Trophoblast cell (in vitro differentiated cells and primary cell): Measurements from ENCODE around the gene COL4A2.

Experiments used
- DNase-seq, 2 donors: peaks; one replicate each; pipeline ENCODE4 v3.0.0-alpha.2; 2016
- H2AFZ ChIP-seq: 2 replicates; pipeline ENCODE4 v1.6.1; 2013; ENCODE audit warnings: low read length, moderate library complexity, mild to moderate bottlenecking; ENCODE audit not compliant: insufficient read depth, poor library complexity
- H2AK5ac ChIP-seq: 2 replicates; pipeline ENCODE4 v1.6.1; 2013; ENCODE audit warnings: mild to moderate bottlenecking, low read length
- H2BK120ac ChIP-seq: 2 replicates; pipeline ENCODE4 v1.6.1; 2013; ENCODE audit warnings: low read length, mild to moderate bottlenecking, moderate library complexity; ENCODE audit not compliant: insufficient read depth, poor library complexity
- H2BK12ac ChIP-seq: 2 replicates; pipeline ENCODE4 v1.6.1; 2013; ENCODE audit warnings: mild to moderate bottlenecking, low read length, moderate library complexity
- H2BK5ac ChIP-seq: 2 replicates; pipeline ENCODE4 v1.6.1; 2013; ENCODE audit warnings: low read length, low read depth, moderate library complexity, mild to moderate bottlenecking; ENCODE audit not compliant: poor library complexity
- H3K14ac ChIP-seq: 2 replicates; pipeline ENCODE4 v1.6.1; 2013; ENCODE audit warnings: mild to moderate bottlenecking, low read length
- H3K18ac ChIP-seq: 2 replicates; pipeline ENCODE4 v1.6.1; 2013; ENCODE audit warnings: mild to moderate bottlenecking, low read length
- H3K23ac ChIP-seq: 2 replicates; pipeline ENCODE4 v1.6.1; 2013; ENCODE audit warnings: low read length
- H3K27ac ChIP-seq: 2 replicates; pipeline ENCODE4 v1.5.1; 2013; ENCODE audit warnings: low read depth, mild to moderate bottlenecking, inconsistent platforms, low read length, moderate library complexity
- H3K27me3 ChIP-seq: 2 replicates; pipeline ENCODE4 v1.6.1; 2013; ENCODE audit warnings: inconsistent platforms, mild to moderate bottlenecking, low read length, moderate library complexity; ENCODE audit not compliant: insufficient read depth
- H3K36me3 ChIP-seq, 2 experiments: 1 replicate in 1 of 2; 2 replicates in 1 of 2; pipeline ENCODE4 v1.6.1; 2013; ENCODE audit warnings: low read length in 2 of 2, mild to moderate bottlenecking in 2 of 2, moderate library complexity in 1 of 2; ENCODE audit not compliant: insufficient read depth in 2 of 2, control insufficient read depth in 1 of 2
- H3K4ac ChIP-seq: 2 replicates; pipeline ENCODE4 v1.6.1; 2013; ENCODE audit warnings: low read depth, mild to moderate bottlenecking, low read length, moderate library complexity
- H3K4me1 ChIP-seq, 2 experiments: 1 replicate in 1 of 2; 2 replicates in 1 of 2; pipeline ENCODE4 v1.6.1; 2013; ENCODE audit warnings: low read length in 2 of 2, mild to moderate bottlenecking in 2 of 2, moderate library complexity in 1 of 2; ENCODE audit not compliant: insufficient read depth in 2 of 2, control insufficient read depth in 1 of 2
- H3K4me2 ChIP-seq: 2 replicates; pipeline ENCODE4 v1.6.1; 2013; ENCODE audit warnings: inconsistent platforms, mild to moderate bottlenecking, low read length, moderate library complexity
- H3K4me3 ChIP-seq: 2 replicates; pipeline ENCODE4 v1.5.1; 2013; ENCODE audit warnings: mild to moderate bottlenecking, low read depth, low read length, inconsistent platforms
- H3K79me1 ChIP-seq: one replicate; pipeline ENCODE4 v1.6.1; 2013; ENCODE audit warnings: low read length
- H3K79me2 ChIP-seq: 2 replicates; pipeline ENCODE4 v1.6.1; 2013; ENCODE audit warnings: low read length, mild to moderate bottlenecking; ENCODE audit not compliant: control insufficient read depth, insufficient read depth, poor library complexity
- H3K9ac ChIP-seq: 2 replicates; pipeline ENCODE4 v1.6.1; 2013; ENCODE audit warnings: mild to moderate bottlenecking, low read length
- H3K9me3 ChIP-seq: 2 replicates; pipeline ENCODE4 v1.6.1; 2013; ENCODE audit warnings: low read depth, mild to moderate bottlenecking, control low read depth, inconsistent platforms, low read length; ENCODE audit not compliant: insufficient read depth
- H4K12ac ChIP-seq: 2 replicates; pipeline ENCODE4 v1.6.1; 2013; ENCODE audit warnings: low read depth, mild to moderate bottlenecking, low read length, moderate library complexity
- H4K8ac ChIP-seq: 2 replicates; pipeline ENCODE4 v1.6.1; 2013; ENCODE audit warnings: low read depth, mild to moderate bottlenecking, low read length, moderate library complexity
- H4K91ac ChIP-seq: one replicate; pipeline ENCODE4 v1.6.1; 2013; ENCODE audit warnings: low read depth, mild to moderate bottlenecking, low read length, moderate library complexity
- WGBS: extraction: QIAGEN DNeasy Blood & Tissue Kit; methylation state at CpG from one replicate; pipeline ENCODE4 v1.1.7; 2013; ENCODE audit warnings: missing lambda C conversion rate; ENCODE audit not compliant: insufficient read length, insufficient coverage; ENCODE audit errors: extremely low coverage; 5-methylcytosine and 5-hydroxymethylcytosine counted together

The COL4A2 gene

DNA sequence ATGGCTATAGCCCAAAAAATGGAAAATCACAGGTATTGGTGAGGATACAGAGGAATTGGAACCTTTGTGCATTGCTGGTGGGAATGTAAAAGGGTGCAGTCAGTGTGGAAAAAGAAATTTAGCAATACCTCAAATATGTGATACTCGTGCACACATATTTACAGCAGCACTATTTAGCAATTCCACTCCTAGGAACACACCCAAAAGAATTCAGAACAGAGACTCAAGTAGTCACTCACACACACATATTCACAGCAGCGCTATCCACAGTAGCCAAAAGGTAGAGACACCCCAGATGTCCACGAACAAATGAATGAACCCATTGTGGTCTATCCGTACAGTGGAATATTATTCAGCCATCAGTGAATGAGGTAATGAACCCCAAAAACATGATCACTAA is 114.0 kb downstream of the COL4A2 start:
- no peak overlapping the region for H3K4me2 ChIP-seq
- no peak overlapping the region for H2BK5ac ChIP-seq
- no peaks in the 10 kb centered on the region for H3K9me3 ChIP-seq
- H2BK120ac ChIP-seq: no peak overlapping the region
- no peak overlapping the region for H4K91ac ChIP-seq
- no peak overlapping the region for H3K23ac ChIP-seq
- H2BK12ac ChIP-seq: no peak overlapping the region
- H3K9ac ChIP-seq: no peak overlapping the region
- no peak overlapping the region for H3K27ac ChIP-seq
- no peak overlapping the region for H2AFZ ChIP-seq
- H3K4me3 ChIP-seq: no peak overlapping the region
- no peak overlapping the region for H3K4ac ChIP-seq
- H4K8ac ChIP-seq: no peak overlapping the region
- H3K79me2 ChIP-seq: peaks cover 3% of the 10 kb centered on the region
- no peak overlapping the region for H3K14ac ChIP-seq
- H3K18ac ChIP-seq: no peak overlapping the region
- peaks cover 20 to 35% of the 10 kb centered on the region in 2 experiments for H3K4me1 ChIP-seq
- peaks cover 24% of the 10 kb centered on the region for H3K79me1 ChIP-seq
- no CpG with 5 or more reads among the region's 4 CpGs for WGBS
- H3K36me3 ChIP-seq: peaks cover 15 to 28% of the 10 kb centered on the region in 2 experiments
- no peak overlapping the region for H4K12ac ChIP-seq
- no peaks in the 10 kb centered on the region for H3K27me3 ChIP-seq
- H2AK5ac ChIP-seq: no peak overlapping the region
- peak in 1 of 2 donors; percentile 63 for DNase-seq

DNA sequence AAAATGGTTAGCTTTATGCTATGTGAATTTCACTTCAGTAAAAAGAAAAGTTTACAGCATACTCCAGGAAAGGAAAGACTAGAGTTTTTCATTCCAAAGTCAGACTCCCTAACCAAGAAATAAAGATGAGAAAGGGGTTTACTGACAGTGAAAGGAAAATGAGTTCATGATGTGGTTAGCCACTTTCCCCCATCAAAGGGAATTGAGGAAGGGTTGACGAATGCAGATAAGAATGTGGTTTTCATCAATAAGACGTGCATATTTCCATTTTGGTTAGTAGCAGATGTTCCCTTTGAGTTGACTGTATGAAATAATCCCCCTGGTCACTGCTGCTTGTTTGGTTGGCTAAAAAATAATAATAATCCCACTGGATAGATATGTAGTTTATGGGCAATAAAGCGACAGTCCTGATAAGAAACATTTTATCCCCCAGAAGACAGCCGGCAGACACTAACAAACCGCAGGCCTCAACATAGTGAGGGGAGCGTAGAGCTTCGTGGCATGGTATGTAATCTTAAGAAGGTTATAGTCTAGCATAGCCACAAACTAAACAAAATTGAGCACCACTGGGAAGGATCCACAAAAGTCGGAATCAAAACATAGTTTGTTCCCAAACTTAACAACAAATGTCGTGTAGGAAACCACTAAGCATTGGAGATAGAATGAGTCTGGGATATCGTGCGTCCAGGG is 114.8 kb downstream of the COL4A2 start:
- no peak overlapping the region for H3K4me3 ChIP-seq
- peaks cover 3% of the 10 kb centered on the region for H3K79me2 ChIP-seq
- no peak overlapping the region for H4K8ac ChIP-seq
- H4K12ac ChIP-seq: no peak overlapping the region
- no peak for DNase-seq
- H2BK120ac ChIP-seq: no peak overlapping the region
- H3K79me1 ChIP-seq: peaks cover 22% of the 10 kb centered on the region
- no peak overlapping the region for H2AK5ac ChIP-seq
- no peak overlapping the region for H3K27ac ChIP-seq
- H2AFZ ChIP-seq: no peak overlapping the region
- no peak overlapping the region for H3K18ac ChIP-seq
- H3K23ac ChIP-seq: no peak overlapping the region
- H3K4me1 ChIP-seq: peaks cover 16 to 34% of the 10 kb centered on the region in 2 experiments
- no peak overlapping the region for H2BK12ac ChIP-seq
- H3K14ac ChIP-seq: no peak overlapping the region
- no peak overlapping the region for H3K4ac ChIP-seq
- WGBS: no CpG with 5 or more reads among the region's 11 CpGs
- H3K9ac ChIP-seq: no peak overlapping the region
- no peak overlapping the region for H2BK5ac ChIP-seq
- peak overlapping the region; percentile 45 for H4K91ac ChIP-seq
- H3K9me3 ChIP-seq: no peaks in the 10 kb centered on the region
- H3K4me2 ChIP-seq: no peak overlapping the region
- no peaks in the 10 kb centered on the region for H3K27me3 ChIP-seq
- H3K36me3 ChIP-seq: peaks cover 15 to 28% of the 10 kb centered on the region in 2 experiments

DNA sequence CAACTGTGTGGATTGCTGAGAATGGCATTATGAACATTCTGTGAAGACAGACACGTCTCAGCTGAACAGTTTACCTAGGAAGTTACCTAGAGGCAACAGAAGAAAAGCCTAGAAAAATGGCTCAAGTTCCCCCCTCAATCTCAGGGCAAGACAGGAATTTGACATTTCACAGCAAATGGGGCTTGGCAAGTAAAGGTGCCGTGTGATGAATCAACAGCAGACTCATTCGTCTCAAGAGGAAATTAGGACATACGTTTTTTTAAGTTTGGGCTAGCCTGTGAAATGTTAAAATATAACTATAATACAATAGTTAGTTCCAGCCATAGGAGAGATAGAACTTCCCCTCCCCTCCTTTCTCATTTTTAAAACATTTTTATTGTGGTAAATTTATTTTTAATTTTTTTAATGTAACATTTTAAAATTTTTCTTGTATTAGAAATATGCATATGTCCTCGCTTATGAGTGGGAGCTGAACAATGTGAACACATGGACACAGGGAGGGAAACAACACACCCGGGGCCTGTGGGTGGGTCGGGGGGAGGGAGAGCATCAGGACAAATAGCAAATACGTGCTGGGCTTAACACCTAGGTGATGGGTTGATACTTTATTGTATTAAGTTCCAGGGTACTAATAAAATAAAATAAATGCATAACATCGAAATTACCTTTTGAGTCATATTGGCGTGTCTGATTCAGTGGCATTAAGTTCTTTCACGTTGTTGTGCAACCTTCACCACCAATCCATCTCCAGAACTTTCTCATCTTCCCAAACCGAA is 116.0 kb downstream of the COL4A2 start:
- no peaks in the 10 kb centered on the region for H3K9me3 ChIP-seq
- H2BK12ac ChIP-seq: no peak overlapping the region
- H4K12ac ChIP-seq: no peak overlapping the region
- no peak overlapping the region for H2AFZ ChIP-seq
- no peak overlapping the region for H2AK5ac ChIP-seq
- H4K91ac ChIP-seq: peak overlapping the region; percentile 26
- H3K4ac ChIP-seq: no peak overlapping the region
- no peak overlapping the region for H3K23ac ChIP-seq
- peaks cover 10 to 27% of the 10 kb centered on the region in 2 experiments for H3K4me1 ChIP-seq
- no peak overlapping the region for H3K4me2 ChIP-seq
- peak overlapping the region; percentile 13 for H3K27ac ChIP-seq
- peak overlapping the region; percentile 7 for H2BK120ac ChIP-seq
- WGBS: no CpG with 5 or more reads among the region's 12 CpGs
- H3K4me3 ChIP-seq: no peak overlapping the region
- peaks cover 17% of the 10 kb centered on the region for H3K79me1 ChIP-seq
- no peak overlapping the region for H3K14ac ChIP-seq
- no peak overlapping the region for H4K8ac ChIP-seq
- peak in 1 of 2 donors; percentile 42 for DNase-seq
- H3K18ac ChIP-seq: peak overlapping the region; percentile 21
- H3K36me3 ChIP-seq: peaks cover 16 to 35% of the 10 kb centered on the region in 2 experiments
- no peaks in the 10 kb centered on the region for H3K27me3 ChIP-seq
- no peak overlapping the region for H2BK5ac ChIP-seq
- no peak overlapping the region for H3K9ac ChIP-seq
- peaks cover 3% of the 10 kb centered on the region for H3K79me2 ChIP-seq

DNA sequence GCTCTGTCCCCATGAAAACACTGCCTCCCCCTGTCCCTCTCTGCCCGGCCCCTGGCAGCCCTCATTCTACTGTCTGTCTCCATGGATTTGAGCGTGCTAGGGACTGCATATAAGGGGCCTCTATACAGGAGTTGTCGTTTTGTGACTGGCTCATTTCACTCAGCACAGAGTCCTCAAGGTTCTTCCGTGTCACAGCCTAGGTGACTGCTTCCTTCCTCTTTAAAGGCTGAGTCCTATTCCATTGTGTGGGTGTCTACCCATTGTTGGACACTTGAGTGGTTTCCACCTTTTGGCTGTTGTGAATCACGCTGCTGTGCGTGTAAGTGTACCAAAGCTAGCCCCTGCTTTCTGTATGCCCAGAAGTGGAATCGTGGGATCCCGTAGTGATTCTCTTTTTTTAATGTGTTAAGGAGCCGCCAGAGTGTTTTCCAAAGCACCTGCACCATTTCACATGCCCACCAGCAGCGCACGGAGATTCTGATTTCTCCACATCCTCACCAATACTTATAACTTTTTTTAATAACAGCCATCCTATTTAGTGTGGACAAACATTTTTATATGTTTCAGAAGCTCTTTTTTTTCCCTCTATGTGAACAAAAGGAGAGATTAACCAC is 116.7 kb downstream of the COL4A2 start:
- Histone ChIP-seq H2BK120ac (peak overlapping the region; percentile 7), H3K4me3 (no peak overlapping the region), H4K91ac (peak overlapping the region; percentile 26), H3K79me2 (peaks cover 3% of the 10 kb centered on the region), H3K23ac (no peak overlapping the region), H3K4me1 (peaks cover 10 to 27% of the 10 kb centered on the region in 2 experiments), H4K12ac (no peak overlapping the region), H3K18ac (peak overlapping the region; percentile 21), H3K14ac (no peak overlapping the region), H3K9me3 (no peaks in the 10 kb centered on the region), H4K8ac (no peak overlapping the region), H2BK12ac (no peak overlapping the region), H3K9ac (no peak overlapping the region), H2AK5ac (no peak overlapping the region), H2BK5ac (no peak overlapping the region), H3K27ac (no peak overlapping the region), H3K4ac (no peak overlapping the region), H3K4me2 (no peak overlapping the region), H3K79me1 (peaks cover 17% of the 10 kb centered on the region), H2AFZ (no peak overlapping the region), H3K36me3 (peaks cover 19 to 40% of the 10 kb centered on the region in 2 experiments), H3K27me3 (no peaks in the 10 kb centered on the region)
- DNase-seq: no peak
- WGBS: no CpG with 5 or more reads among the region's 11 CpGs
